ENCODE data around the gene ELF2.

Gene ELF2

GRCh38 chr4:139145552-139145932 is 31.5 kb downstream of the ELF2 start:
- Histone ChIP-seq H3K27me3 (ENCODE audit: insufficient read depth, low read depth) (no peaks in the 10 kb centered on the region), H4K20me1 (ENCODE audit: insufficient read depth) (no peaks in the 10 kb centered on the region), H3K79me2 (ENCODE audit: insufficient read depth, low read depth) (peaks cover 100% of the 10 kb centered on the region), H3K36me3 (ENCODE audit: insufficient read depth) (no peaks in the 10 kb centered on the region), H3K27ac (peak overlapping the region; percentile 28; the same call in 1 of the 2 replicates), H3K4me1 (ENCODE audit: low read depth, poor library complexity, severe bottlenecking) (peaks cover 72% of the 10 kb centered on the region), H3K4me3 (IDR thresholded peaks at IDR 0.05; ENCODE audit: insufficient read depth, low read depth, low read length) (no peak overlapping the region), H2AFZ (ENCODE audit: low read depth) (no peak overlapping the region), H3K4me2 (peak overlapping the region; percentile 85), H3K9ac (no peak overlapping the region)
- TF ChIP-seq, protein P1, sequence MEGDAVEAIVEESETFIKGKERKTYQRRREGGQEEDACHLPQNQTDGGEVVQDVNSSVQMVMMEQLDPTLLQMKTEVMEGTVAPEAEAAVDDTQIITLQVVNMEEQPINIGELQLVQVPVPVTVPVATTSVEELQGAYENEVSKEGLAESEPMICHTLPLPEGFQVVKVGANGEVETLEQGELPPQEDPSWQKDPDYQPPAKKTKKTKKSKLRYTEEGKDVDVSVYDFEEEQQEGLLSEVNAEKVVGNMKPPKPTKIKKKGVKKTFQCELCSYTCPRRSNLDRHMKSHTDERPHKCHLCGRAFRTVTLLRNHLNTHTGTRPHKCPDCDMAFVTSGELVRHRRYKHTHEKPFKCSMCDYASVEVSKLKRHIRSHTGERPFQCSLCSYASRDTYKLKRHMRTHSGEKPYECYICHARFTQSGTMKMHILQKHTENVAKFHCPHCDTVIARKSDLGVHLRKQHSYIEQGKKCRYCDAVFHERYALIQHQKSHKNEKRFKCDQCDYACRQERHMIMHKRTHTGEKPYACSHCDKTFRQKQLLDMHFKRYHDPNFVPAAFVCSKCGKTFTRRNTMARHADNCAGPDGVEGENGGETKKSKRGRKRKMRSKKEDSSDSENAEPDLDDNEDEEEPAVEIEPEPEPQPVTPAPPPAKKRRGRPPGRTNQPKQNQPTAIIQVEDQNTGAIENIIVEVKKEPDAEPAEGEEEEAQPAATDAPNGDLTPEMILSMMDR (conservative IDR thresholded peaks at IDR 0.05; ENCODE audit: low read depth, low read length) = no peak

- Histone ChIP-seq H3K79me2 (ENCODE audit: insufficient read depth, low read depth) (peaks cover 100% of the 10 kb centered on the region), H2AFZ (ENCODE audit: low read depth) (no peak overlapping the region), H3K9ac (no peak overlapping the region), H3K4me1 (ENCODE audit: low read depth, poor library complexity, severe bottlenecking) (peaks cover 72% of the 10 kb centered on the region), H3K27me3 (ENCODE audit: insufficient read depth, low read depth) (no peaks in the 10 kb centered on the region), H3K36me3 (ENCODE audit: insufficient read depth) (no peaks in the 10 kb centered on the region), H3K4me2 (peak overlapping the region; percentile 85), H3K27ac (peak overlapping the region; percentile 28; the same call in 1 of the 2 replicates), H3K4me3 (IDR thresholded peaks at IDR 0.05; ENCODE audit: insufficient read depth, low read depth, low read length) (no peak overlapping the region), H4K20me1 (ENCODE audit: insufficient read depth) (no peaks in the 10 kb centered on the region)
- TF ChIP-seq, protein P1 (conservative IDR thresholded peaks at IDR 0.05; ENCODE audit: low read depth, low read length) = no peak
Observed at GRCh38 chr4:139144911-139145551, 32.0 kb downstream of the ELF2 start.

GRCh38 chr4:139144161-139144859 is 32.7 kb downstream of the ELF2 start:
- Histone ChIP-seq H3K9ac (no peak overlapping the region), H3K27me3 (ENCODE audit: insufficient read depth, low read depth) (no peaks in the 10 kb centered on the region), H3K27ac (peak overlapping the region; percentile 51; the same call in 1 of the 2 replicates), H3K4me2 (peak overlapping the region; percentile 85), H3K79me2 (ENCODE audit: insufficient read depth, low read depth) (peaks cover 100% of the 10 kb centered on the region), H3K4me3 (IDR thresholded peaks at IDR 0.05; ENCODE audit: insufficient read depth, low read depth, low read length) (no peak overlapping the region), H2AFZ (ENCODE audit: low read depth) (no peak overlapping the region), H4K20me1 (ENCODE audit: insufficient read depth) (no peaks in the 10 kb centered on the region), H3K4me1 (ENCODE audit: low read depth, poor library complexity, severe bottlenecking) (peaks cover 72% of the 10 kb centered on the region), H3K36me3 (ENCODE audit: insufficient read depth) (no peaks in the 10 kb centered on the region)
- TF ChIP-seq, protein P1 (conservative IDR thresholded peaks at IDR 0.05; ENCODE audit: low read depth, low read length) = no peak

GRCh38 chr4:139142980-139143379 is 34.0 kb downstream of the ELF2 start:
- peak overlapping the region; percentile 51 for H3K27ac ChIP-seq
- TF ChIP-seq, protein P1 (conservative IDR thresholded peaks at IDR 0.05; ENCODE audit: low read depth, low read length) = no peak
- no peak overlapping the region for H2AFZ ChIP-seq (ENCODE audit: low read depth)
- H3K79me2 ChIP-seq (ENCODE audit: insufficient read depth, low read depth) = peaks cover 92% of the 10 kb centered on the region
- H3K9ac ChIP-seq = no peak overlapping the region; the same call in 1 of the 2 replicates
- peak overlapping the region; percentile 85 for H3K4me2 ChIP-seq
- H3K4me1 ChIP-seq (ENCODE audit: low read depth, poor library complexity, severe bottlenecking) = peaks cover 63% of the 10 kb centered on the region
- H4K20me1 ChIP-seq (ENCODE audit: insufficient read depth) = no peaks in the 10 kb centered on the region
- no peaks in the 10 kb centered on the region for H3K36me3 ChIP-seq (ENCODE audit: insufficient read depth)
- H3K4me3 ChIP-seq (IDR thresholded peaks at IDR 0.05; ENCODE audit: insufficient read depth, low read depth, low read length) = no peak overlapping the region
- H3K27me3 ChIP-seq (ENCODE audit: insufficient read depth, low read depth) = no peaks in the 10 kb centered on the region

All from KMS-11 (cell line).